ENCODE data around the gene FGF8.

GRCh38 chr10:101732096-101732495 is 43.8 kb downstream of the FGF8 start:
- TF ChIP-seq CTCF (IDR thresholded peaks at IDR 0.05; ENCODE audit: extremely low read depth in 1 of 2, insufficient read depth in 1 of 2, low read depth in 1 of 2, low read length in 2 of 2) (no peak), POLR2A (IDR thresholded peaks at IDR 0.05; ENCODE audit: low read depth, low read length) (no peak), EZH2 (IDR thresholded peaks at IDR 0.05; ENCODE audit: borderline replicate concordance, low read depth, low read length, severe bottlenecking) (no peak)
- TF ChIP-seq, protein P1, sequence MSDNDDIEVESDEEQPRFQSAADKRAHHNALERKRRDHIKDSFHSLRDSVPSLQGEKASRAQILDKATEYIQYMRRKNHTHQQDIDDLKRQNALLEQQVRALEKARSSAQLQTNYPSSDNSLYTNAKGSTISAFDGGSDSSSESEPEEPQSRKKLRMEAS (IDR thresholded peaks at IDR 0.05; ENCODE audit: insufficient read depth, insufficient read length): no peak

Measured in endothelial cell of umbilical vein (primary cell).